GM13977 (cell line): ENCODE results near the gene MARCHF5.
A peak's percentile ranks its signal among the peaks of the same experiment; 100 is the strongest.

Experiments used
- DNase-seq: peaks from one replicate; pipeline ENCODE4 v3.0.0; 2012; ENCODE audit warnings: low spot score
- CTCF ChIP-seq: IDR thresholded peaks from 2 replicates; pipeline ENCODE4 v1.5.1; 2012; ENCODE audit warnings: mild to moderate bottlenecking, control low read depth; ENCODE audit not compliant: insufficient read depth; ENCODE audit errors: extremely low read depth, missing control alignments
- in situ Hi-C: fragments of 300-500 bp; cut with MboI; formaldehyde crosslinking; loops from one replicate; pipeline ENCODE4 v1.12.0; 2022; ENCODE audit warnings: low sequenced_read_pairs, low pct_unique_long_range_greater_than_20kb, mixed read lengths, inconsistent platforms; ENCODE audit not compliant: unreplicated experiment

MARCHF5 gene

GRCh38 chr10:92278996-92279696 is 11.8 kb upstream of the MARCHF5 start:
- in situ Hi-C loops: no loop called here
- DNase-seq: no peak
- no peak for TF ChIP-seq CTCF

- in situ Hi-C loops: no loop called here
- TF ChIP-seq CTCF: no peak
- no peak for DNase-seq
These were observed 6.8 kb upstream of the MARCHF5 start for GRCh38 chr10:92284112-92284704.

GRCh38 chr10:92290076-92290836 is 711 bp upstream of the MARCHF5 start:
- in situ Hi-C loops: no loop called here
- peak; percentile 44 for DNase-seq
- TF ChIP-seq CTCF: no peak

- no peak for DNase-seq
- TF ChIP-seq CTCF: no peak
- in situ Hi-C loops: no loop called here
These were observed 574 bp downstream of the MARCHF5 start for GRCh38 chr10:92291616-92291865.

- DNase-seq: peak; percentile 65
- in situ Hi-C loops: no loop called here
- peak; percentile 64 for TF ChIP-seq CTCF
These were observed 1.2 kb downstream of the MARCHF5 start for GRCh38 chr10:92291921-92292845.

- no peak for TF ChIP-seq CTCF
- in situ Hi-C loops: no loop called here
- DNase-seq: no peak
These were observed 7.5 kb downstream of the MARCHF5 start for GRCh38 chr10:92298487-92298886.
